ENCODE measurements around the gene DMD. TPM values are rescaled to one million over a fixed set of nuclear protein-coding genes. Genes with fewer than 3 reads are reported as not detected.

DMD gene
- total and polyA plus RNA-seq, 7 donors = 2.5 to 260 (median 183) TPM

- H3K4me3 ChIP-seq = no peak overlapping the region
- intact Hi-C loops (cut with DNase I) = no loop called here
Measured at GRCh38 chrX:31603411-31604120, 1607.8 kb downstream of the DMD start.

GRCh38 chrX:31600823-31601222, 1610.5 kb downstream of the DMD start:
- Histone ChIP-seq H3K36me3 (no peaks in the 10 kb centered on the region), H3K27ac (no peak overlapping the region), H3K9me3 (no peaks in the 10 kb centered on the region), H3K27me3 (no peaks in the 10 kb centered on the region), H3K4me1 (no peaks in the 10 kb centered on the region), H3K4me3 (no peak overlapping the region)
- no peak for DNase-seq
- TF ChIP-seq POLR2A (IDR thresholded peaks at IDR 0.05) (no peak), POLR2AphosphoS5 (IDR thresholded peaks at IDR 0.05) (no peak), CTCF (IDR thresholded peaks at IDR 0.05) (no peak), EP300 (IDR thresholded peaks at IDR 0.05) (no peak)
- 90 to 92% methylated on average over 3 of the region's 3 CpGs for WGBS, 2 donors
- intact Hi-C loops (cut with DNase I) = no loop called here

More at GRCh38 chrX:31603411-31604120, 1607.8 kb downstream of the DMD start:
- H3K4me1 ChIP-seq = no peaks in the 10 kb centered on the region
- no peaks in the 10 kb centered on the region for H3K9me3 ChIP-seq
- DNase-seq = no peak
- TF ChIP-seq POLR2AphosphoS5 (IDR thresholded peaks at IDR 0.05) (no peak), CTCF (IDR thresholded peaks at IDR 0.05) (no peak), EP300 (IDR thresholded peaks at IDR 0.05) (no peak)
- H3K36me3 ChIP-seq = no peaks in the 10 kb centered on the region
- no peaks in the 10 kb centered on the region for H3K27me3 ChIP-seq
- 50 to 62% methylated on average over 5 of the region's 5 CpGs for WGBS, 2 donors
- no peak overlapping the region for H3K27ac ChIP-seq

GRCh38 chrX:31593353-31593752, 1618.0 kb downstream of the DMD start:
- no peaks in the 10 kb centered on the region for H3K36me3 ChIP-seq
- peaks cover 0 to 6% (median 0%) of the 10 kb centered on the region in 4 donors for H3K4me1 ChIP-seq
- H3K27ac ChIP-seq = no peak overlapping the region
- no peak for TF ChIP-seq POLR2AphosphoS5 (IDR thresholded peaks at IDR 0.05)
- no peak for TF ChIP-seq POLR2A (IDR thresholded peaks at IDR 0.05)
- no peak for TF ChIP-seq EP300 (IDR thresholded peaks at IDR 0.05)
- 79 to 91% methylated on average over 2 of the region's 2 CpGs for WGBS, 2 donors
- H3K27me3 ChIP-seq = no peaks in the 10 kb centered on the region
- intact Hi-C loops (cut with DNase I) = no loop called here
- no peaks in the 10 kb centered on the region for H3K9me3 ChIP-seq
- DNase-seq = no peak
- H3K4me3 ChIP-seq = no peak overlapping the region

- TF ChIP-seq CTCF (IDR thresholded peaks at IDR 0.05) (no peak), EP300 (IDR thresholded peaks at IDR 0.05) (no peak), POLR2A (IDR thresholded peaks at IDR 0.05) (no peak), POLR2AphosphoS5 (IDR thresholded peaks at IDR 0.05) (no peak)
- no peaks in the 10 kb centered on the region for H3K9me3 ChIP-seq
- WGBS, 2 donors = 83 to 93% methylated on average over 2 of the region's 2 CpGs
- H3K27ac ChIP-seq = no peak overlapping the region
- no peaks in the 10 kb centered on the region for H3K27me3 ChIP-seq
- H3K36me3 ChIP-seq = no peaks in the 10 kb centered on the region
- H3K4me1 ChIP-seq = peaks cover 0 to 6% (median 0%) of the 10 kb centered on the region in 4 donors
- intact Hi-C loops (cut with DNase I) = no loop called here
- no peak overlapping the region for H3K4me3 ChIP-seq
- DNase-seq = no peak
Measured at GRCh38 chrX:31591355-31591754, 1620.0 kb downstream of the DMD start.

GRCh38 chrX:31590581-31591114, 1620.7 kb downstream of the DMD start:
- TF ChIP-seq POLR2AphosphoS5 (IDR thresholded peaks at IDR 0.05) = no peak
- no peak for TF ChIP-seq EP300 (IDR thresholded peaks at IDR 0.05)
- TF ChIP-seq CTCF (IDR thresholded peaks at IDR 0.05) = no peak
- TF ChIP-seq POLR2A (IDR thresholded peaks at IDR 0.05) = no peak
- Histone ChIP-seq H3K27me3 (no peaks in the 10 kb centered on the region), H3K4me3 (no peak overlapping the region), H3K27ac (no peak overlapping the region), H3K4me1 (peaks cover 0 to 6% (median 0%) of the 10 kb centered on the region in 4 donors), H3K9me3 (no peaks in the 10 kb centered on the region), H3K36me3 (no peaks in the 10 kb centered on the region)
- intact Hi-C loops (cut with DNase I) = no loop called here
- no peak for DNase-seq
- whole genome bisulfite sequencing, 2 donors = 78 to 87% methylated on average over 5 of the region's 5 CpGs

Measured in sigmoid colon (tissue), 7 donors.